Ovary (tissue), 3 donors: ENCODE data around the gene HOXD11.
A peak's percentile ranks its signal among the peaks of the same experiment; 100 is the strongest.

ENCODE experiments used
- CTCF ChIP-seq, 3 donors: fragments of 450-650 bp in 2 of 3; fragments of 200-600 bp in 1 of 3; IDR thresholded peaks; one replicate each; pipeline versions ENCODE4 v1.5.1 to v1.8.0; 2016 to 2022; ENCODE audit warnings: antibody characterized with exemption in 3 of 3, mild to moderate bottlenecking in 1 of 3
- EP300 ChIP-seq: sonication (generic); formaldehyde crosslinking; IDR thresholded peaks from one replicate; pipeline ENCODE4 v1.6.1; 2017; ENCODE audit warnings: antibody characterized with exemption
- POLR2A ChIP-seq: fragments of 450-650 bp; IDR thresholded peaks from one replicate; pipeline ENCODE4 v1.6.1; 2017; ENCODE audit warnings: antibody characterized with exemption, mild to moderate bottlenecking, moderate library complexity
- donor health status: DM: no; HTN: no; CAD: no.

DNA sequence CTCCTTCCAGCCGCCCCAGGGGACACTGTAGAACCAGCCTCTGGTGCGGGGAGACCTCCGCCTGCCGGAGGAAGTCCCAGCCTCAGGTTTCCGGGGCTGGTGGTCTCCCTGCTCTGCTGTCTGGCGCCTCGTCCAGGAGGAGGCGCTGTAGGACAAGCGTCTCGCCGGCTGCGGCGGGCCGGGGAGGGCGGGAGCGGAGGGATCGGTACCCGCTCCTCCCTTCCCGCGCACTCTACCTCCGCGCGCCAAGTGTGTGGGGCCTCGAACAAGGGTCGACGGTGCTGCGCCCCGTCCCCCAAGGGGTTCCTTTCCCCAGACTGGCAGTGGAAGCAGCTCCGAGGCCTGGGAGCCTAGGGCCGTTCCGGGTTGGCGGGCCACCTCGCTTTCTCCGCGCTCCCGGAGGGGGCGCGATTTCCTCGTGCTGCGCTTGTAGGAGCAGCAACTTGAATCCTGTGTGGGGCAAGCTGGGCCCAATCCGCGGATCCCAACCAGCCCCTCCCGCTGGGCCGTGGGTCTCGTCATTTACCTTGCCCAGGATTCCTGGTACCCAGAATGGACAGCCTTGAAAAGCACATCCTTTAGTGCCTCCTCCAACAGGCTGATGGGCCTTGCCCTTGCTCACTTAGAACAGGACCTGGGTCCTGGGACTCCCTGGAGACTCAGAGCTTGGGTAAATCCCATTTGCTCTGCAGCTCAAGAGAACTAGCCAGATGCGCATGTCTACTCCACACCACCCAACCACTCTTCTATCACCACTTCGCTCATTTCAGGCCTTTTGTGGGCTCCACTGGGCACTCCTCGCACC, 33.6 kb downstream of the HOXD11 start:
- TF ChIP-seq POLR2A (no peak), CTCF (IDR thresholded peaks at IDR 0.05) (peak; percentile 98 to 99 (median 98)), EP300 (no peak)
